HL-60 (cell line): Measurements from ENCODE around the gene EPB41L3.

Experiments
- CTCF ChIP-seq: IDR thresholded peaks from one replicate; pipeline ENCODE4 v1.5.1; 2011; ENCODE audit warnings: low read length, control low read depth, inconsistent platforms; ENCODE audit not compliant: insufficient read depth
- GABPA ChIP-seq: IDR thresholded peaks from 2 replicates; pipeline ENCODE4 v1.6.1; 2012; ENCODE audit warnings: low read depth
- POLR2AphosphoS5 ChIP-seq: IDR thresholded peaks from 2 replicates; pipeline ENCODE4 v1.6.1; 2012; ENCODE audit warnings: low read depth
- REST ChIP-seq: IDR thresholded peaks from 2 replicates; pipeline ENCODE4 v1.6.1; 2012; ENCODE audit warnings: low read depth; ENCODE audit not compliant: insufficient replicate concordance

GRCh38 chr18:5350636-5351035 is 193.2 kb downstream of the EPB41L3 start:
- no peak for TF ChIP-seq CTCF
- TF ChIP-seq GABPA = no peak
- no peak for TF ChIP-seq POLR2AphosphoS5
- no peak for TF ChIP-seq REST
